ENCODE measurements around the gene KCNH3. TPM values are rescaled to one million over a fixed set of nuclear protein-coding genes. Genes with fewer than 3 reads are reported as not detected.

KCNH3 gene
- polyA plus RNA-seq, 1 donor from 2014 or later: 0.63 TPM

- Histone ChIP-seq H2AFZ (ENCODE audit: low read depth, low read length) (no peak overlapping the region), H3K36me3 (ENCODE audit: insufficient read depth, low read length) (no peaks in the 10 kb centered on the region), H3F3A (ENCODE audit: insufficient read depth, low read length, poor library complexity, severe bottlenecking) (no peaks in the 10 kb centered on the region), H3K9me2 (ENCODE audit: insufficient read depth, low read length) (no peaks in the 10 kb centered on the region), H3K27me3 (ENCODE audit: insufficient read depth, low read depth, low read length) (peaks cover 70% of the 10 kb centered on the region), H4K20me1 (ENCODE audit: insufficient read depth) (no peaks in the 10 kb centered on the region), H3K9ac (ENCODE audit: low read length) (no peak overlapping the region), H3K4me3 (ENCODE audit: low read length) (no peak overlapping the region), H3K4me2 (ENCODE audit: low read length) (no peak overlapping the region), H3K79me2 (replicated peaks; ENCODE audit: insufficient read depth, low read length) (no peaks in the 10 kb centered on the region), H3K27ac (ENCODE audit: low read length) (no peak overlapping the region), H3K9me3 (ENCODE audit: low read length) (no peaks in the 10 kb centered on the region)
- TF ChIP-seq REST (IDR thresholded peaks at IDR 0.05; ENCODE audit: borderline replicate concordance): no peak
- no peak for TF ChIP-seq EP300 (conservative IDR thresholded peaks at IDR 0.05; ENCODE audit: poor library complexity, severe bottlenecking)
- no peak for TF ChIP-seq EZH2 (IDR thresholded peaks at IDR 0.05; ENCODE audit: borderline replicate concordance, insufficient read depth, low read length, poor library complexity, severe bottlenecking)
- TF ChIP-seq MXI1 (conservative IDR thresholded peaks at IDR 0.05; ENCODE audit: poor library complexity, severe bottlenecking): no peak
- no peak for TF ChIP-seq POLR2AphosphoS5 (IDR thresholded peaks at IDR 0.05)
- TF ChIP-seq CTCF (IDR thresholded peaks at IDR 0.05; ENCODE audit: poor library complexity, severe bottlenecking): no peak
- TF ChIP-seq RAD21 (conservative IDR thresholded peaks at IDR 0.05): no peak
- no peak for TF ChIP-seq TAF1 (IDR thresholded peaks at IDR 0.05; ENCODE audit: low read depth)
- no peak for TF ChIP-seq SMC3 (conservative IDR thresholded peaks at IDR 0.05; ENCODE audit: poor library complexity)
Measured at GRCh38 chr12:49541911-49542505, 3.2 kb downstream of the KCNH3 start.

GRCh38 chr12:49542592-49543160 is 3.8 kb downstream of the KCNH3 start:
- Histone ChIP-seq H2AFZ (ENCODE audit: low read depth, low read length) (no peak overlapping the region), H3K9me2 (ENCODE audit: insufficient read depth, low read length) (no peaks in the 10 kb centered on the region), H3K4me3 (ENCODE audit: low read length) (no peak overlapping the region), H4K20me1 (ENCODE audit: insufficient read depth) (no peaks in the 10 kb centered on the region), H3F3A (ENCODE audit: insufficient read depth, low read length, poor library complexity, severe bottlenecking) (no peaks in the 10 kb centered on the region), H3K4me2 (ENCODE audit: low read length) (no peak overlapping the region), H3K27me3 (ENCODE audit: insufficient read depth, low read depth, low read length) (peaks cover 64% of the 10 kb centered on the region), H3K36me3 (ENCODE audit: insufficient read depth, low read length) (no peaks in the 10 kb centered on the region), H3K27ac (ENCODE audit: low read length) (no peak overlapping the region), H3K9me3 (ENCODE audit: low read length) (no peaks in the 10 kb centered on the region), H3K79me2 (replicated peaks; ENCODE audit: insufficient read depth, low read length) (no peaks in the 10 kb centered on the region), H3K9ac (ENCODE audit: low read length) (no peak overlapping the region)
- TF ChIP-seq POLR2AphosphoS5 (IDR thresholded peaks at IDR 0.05) (no peak), REST (IDR thresholded peaks at IDR 0.05; ENCODE audit: borderline replicate concordance) (no peak), SMC3 (conservative IDR thresholded peaks at IDR 0.05; ENCODE audit: poor library complexity) (no peak), EP300 (conservative IDR thresholded peaks at IDR 0.05; ENCODE audit: poor library complexity, severe bottlenecking) (no peak), CTCF (IDR thresholded peaks at IDR 0.05; ENCODE audit: poor library complexity, severe bottlenecking) (no peak), EZH2 (IDR thresholded peaks at IDR 0.05; ENCODE audit: borderline replicate concordance, insufficient read depth, low read length, poor library complexity, severe bottlenecking) (no peak), MXI1 (conservative IDR thresholded peaks at IDR 0.05; ENCODE audit: poor library complexity, severe bottlenecking) (no peak), RAD21 (conservative IDR thresholded peaks at IDR 0.05) (no peak), TAF1 (IDR thresholded peaks at IDR 0.05; ENCODE audit: low read depth) (no peak)
